Aorta (tissue), 5 donors: ENCODE measurements around the gene IL4R. TPM values are rescaled to one million over a fixed set of nuclear protein-coding genes. Genes with fewer than 3 reads are reported as not detected.
A peak's percentile ranks its signal among the peaks of the same experiment; 100 is the strongest.

ENCODE experiments used
- ATAC-seq: fragments of 200-7000 bp; cut with Tn5 transposase; one replicate; pipeline ENCODE4 v1.9.1; 2022; ENCODE audit warnings: moderate library complexity; ENCODE audit not compliant: low FRiP score
- DNase-seq, 2 donors: peaks; one replicate each; pipeline ENCODE4 v3.0.0-alpha.2; 2020
- H3K27ac ChIP-seq, 2 donors: one replicate each; pipeline ENCODE4 v1.5.1; 2013; ENCODE audit warnings: low read length in 2 of 2, mild to moderate bottlenecking in 2 of 2, moderate library complexity in 2 of 2, control low read depth in 1 of 2, inconsistent platforms in 1 of 2, low read depth in 1 of 2
- H3K27me3 ChIP-seq, 2 donors: one replicate each; pipeline ENCODE4 v1.6.1; 2013; ENCODE audit warnings: control low read depth in 1 of 2, low read length in 1 of 2, mild to moderate bottlenecking in 1 of 2, moderate library complexity in 1 of 2; ENCODE audit not compliant: insufficient read depth in 2 of 2, control insufficient read depth in 1 of 2
- H3K36me3 ChIP-seq, 2 donors: one replicate each; pipeline ENCODE4 v1.6.1; 2013; ENCODE audit warnings: control low read depth in 1 of 2, low read length in 1 of 2, mild to moderate bottlenecking in 1 of 2; ENCODE audit not compliant: insufficient read depth in 2 of 2, control insufficient read depth in 1 of 2
- H3K4me1 ChIP-seq, 2 donors: one replicate each; pipeline ENCODE4 v1.6.1; 2013; ENCODE audit warnings: low read length in 2 of 2, control low read depth in 1 of 2, mild to moderate bottlenecking in 1 of 2, moderate library complexity in 1 of 2; ENCODE audit not compliant: insufficient read depth in 2 of 2, control insufficient read depth in 1 of 2
- H3K4me3 ChIP-seq, 2 donors: one replicate each; pipeline ENCODE4 v1.5.1; 2013; ENCODE audit warnings: low read length in 2 of 2, control low read depth in 1 of 2, mild to moderate bottlenecking in 1 of 2
- H3K9me3 ChIP-seq: one replicate; pipeline ENCODE4 v1.6.1; 2013; ENCODE audit warnings: mild to moderate bottlenecking, low read length; ENCODE audit not compliant: control insufficient read depth
- WGBS, 2 donors: extraction: QIAGEN DNeasy Blood & Tissue Kit; methylation state at CpG; one replicate each; pipeline ENCODE4 v1.1.7; 2013; 5-methylcytosine and 5-hydroxymethylcytosine counted together
- intact Hi-C, 2 donors: fragments of 100-400 bp; cut with DNase I; formaldehyde crosslinking; loops; one replicate each; pipeline versions ENCODE4 v1.14.2 to v1.15.0; 2022
- polyA plus RNA-seq, 2 donors: library from polyadenylated mRNA; stranded (reverse); fragments of 200-250 nt; gene quantifications; one replicate each; pipeline ENCODE4 v1.2.3, GENCODE V29; 2013
- total RNA-seq, 2 donors: library from RNA; stranded (reverse); fragmentation: NEBNext Ultra II Directional; extraction: Animal tissue kit (Norgen Biotek cat#: 25700); gene quantifications; one replicate each; pipeline ENCODE4 v1.2.1, GENCODE V29; 2021
- donor health status: healthy with polysubstance abuse.
- donor health status: Bipolar disorder and iron deficiency.
- donor health status: DM: no; HTN: no; CAD: no.
- donor health status: DM: no; HTN: no; CAD: no.
- donor health status: DM: yes; HTN: yes; CAD: no.

IL4R gene
- total and polyA plus RNA-seq, 4 donors = 7.5 to 138 (median 71.2) TPM

DNA sequence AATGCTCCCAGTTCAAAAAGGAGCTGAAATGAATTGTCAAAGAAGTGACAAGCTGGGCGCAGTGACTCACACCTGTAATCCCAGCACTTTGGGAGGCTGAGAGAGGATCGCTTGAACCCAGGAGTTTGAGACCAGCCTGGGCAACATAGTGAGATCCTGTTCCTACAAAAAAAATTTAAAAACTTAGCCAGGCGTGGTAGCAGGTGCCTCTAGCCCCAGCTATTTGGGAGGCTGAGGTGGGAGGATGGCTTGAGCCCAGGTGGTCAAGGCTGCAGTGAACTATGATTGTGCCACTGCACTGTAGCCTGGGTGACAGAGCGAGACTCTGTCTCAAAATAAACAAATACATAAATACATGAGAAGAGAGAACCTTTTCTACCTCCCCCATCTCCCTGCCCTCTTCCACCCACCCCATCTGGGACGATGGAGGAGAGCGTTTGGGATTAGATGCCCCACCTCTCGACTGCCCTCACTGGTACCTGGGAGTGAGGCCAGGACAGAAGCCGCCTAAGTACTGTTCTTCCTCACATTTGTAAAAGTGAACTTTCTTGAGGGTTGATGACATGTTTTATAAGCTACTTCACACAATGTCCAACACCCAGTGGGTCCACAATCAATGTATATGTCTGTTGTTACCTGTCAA is 2.4 kb downstream of the IL4R start:
- intact Hi-C loops = loop anchor here in 1 of 2 donors (5.0 kb wide), 1 partner anchor 74 kb away; no protein-coding TSS in a partner anchor
- no peaks in the 10 kb centered on the region for H3K9me3 ChIP-seq
- no peaks in the 10 kb centered on the region for H3K36me3 ChIP-seq
- ATAC-seq = no peak
- DNase-seq = peak in 1 of 2 donors; percentile 33
- H3K27ac ChIP-seq = peak overlapping the region in 1 of 2 donors; percentile 21
- no peaks in the 10 kb centered on the region for H3K4me1 ChIP-seq
- WGBS, 2 donors = 70 to 73% methylated on average over 8 of the region's 8 CpGs
- no peak overlapping the region for H3K4me3 ChIP-seq
- H3K27me3 ChIP-seq = no peaks in the 10 kb centered on the region

DNA sequence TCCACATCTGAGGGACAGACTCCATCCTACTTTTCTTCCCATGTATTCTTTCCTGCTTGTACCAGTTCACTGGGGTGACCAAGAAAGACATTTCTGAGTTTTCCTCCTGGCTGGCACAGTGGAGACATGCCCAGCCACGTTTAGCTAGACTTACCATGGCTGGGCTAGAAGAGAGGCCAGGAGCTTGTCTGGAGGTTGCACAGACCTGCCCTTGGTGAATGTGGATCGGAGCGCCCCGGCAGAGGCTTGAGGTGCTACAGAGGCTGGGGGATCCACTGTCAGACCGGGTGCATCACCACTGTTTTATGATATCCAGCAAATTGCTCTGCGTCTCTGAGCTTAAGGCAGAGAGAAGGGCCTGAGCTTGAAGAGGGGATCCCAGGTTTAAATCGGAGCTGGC is 3.5 kb downstream of the IL4R start:
- Histone ChIP-seq H3K9me3 (no peaks in the 10 kb centered on the region), H3K36me3 (no peaks in the 10 kb centered on the region), H3K4me3 (no peak overlapping the region), H3K27ac (no peak overlapping the region), H3K27me3 (no peaks in the 10 kb centered on the region), H3K4me1 (no peaks in the 10 kb centered on the region)
- no peak for ATAC-seq
- WGBS, 2 donors = 58% methylated on average over 7 of the region's 7 CpGs
- DNase-seq = peak in 1 of 2 donors; percentile 48
- intact Hi-C loops = loop anchor here in 1 of 2 donors (5.0 kb wide), 1 partner anchor 75 kb away; no protein-coding TSS in a partner anchor

DNA sequence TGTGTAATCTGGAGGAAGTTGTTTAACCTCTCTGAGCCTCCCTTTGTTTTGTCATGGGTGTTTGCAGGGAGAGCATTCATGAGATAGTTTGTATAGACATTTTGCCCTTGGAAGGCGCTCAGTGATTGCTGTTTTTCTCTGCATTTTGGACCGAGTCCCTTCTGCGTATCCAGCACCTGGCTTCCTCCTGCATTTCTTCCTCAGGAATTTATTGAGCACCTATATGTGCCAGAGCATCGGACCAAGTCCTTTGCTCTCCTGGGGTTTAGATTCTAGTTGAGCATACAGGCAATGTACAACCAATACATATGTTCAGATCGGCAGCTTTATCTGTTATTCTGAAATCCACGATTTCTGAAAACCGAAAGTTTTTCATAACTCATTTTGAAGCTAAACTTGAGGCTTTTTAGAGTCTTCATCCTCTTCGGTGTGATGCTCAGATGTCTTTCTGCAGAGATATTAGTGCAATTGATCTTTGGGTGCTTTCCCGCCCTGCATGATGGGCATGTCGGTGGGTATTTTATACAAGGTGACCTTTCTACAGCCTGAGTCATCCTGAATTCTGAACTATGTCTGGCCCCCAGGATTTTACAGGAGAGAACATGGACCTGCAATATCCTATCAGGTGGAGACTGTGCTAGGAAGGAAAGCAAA is 4.1 kb downstream of the IL4R start:
- Histone ChIP-seq H3K9me3 (no peaks in the 10 kb centered on the region), H3K36me3 (no peaks in the 10 kb centered on the region), H3K4me1 (no peaks in the 10 kb centered on the region), H3K4me3 (no peak overlapping the region), H3K27ac (peak overlapping the region in 1 of 2 donors; percentile 8), H3K27me3 (no peaks in the 10 kb centered on the region)
- DNase-seq = no peak
- 91 to 94% methylated on average over 10 of the region's 10 CpGs for WGBS, 2 donors
- ATAC-seq = no peak
- intact Hi-C loops = loop anchor here in 1 of 2 donors (5.0 kb wide), 1 partner anchor 76 kb away; no protein-coding TSS in a partner anchor

DNA sequence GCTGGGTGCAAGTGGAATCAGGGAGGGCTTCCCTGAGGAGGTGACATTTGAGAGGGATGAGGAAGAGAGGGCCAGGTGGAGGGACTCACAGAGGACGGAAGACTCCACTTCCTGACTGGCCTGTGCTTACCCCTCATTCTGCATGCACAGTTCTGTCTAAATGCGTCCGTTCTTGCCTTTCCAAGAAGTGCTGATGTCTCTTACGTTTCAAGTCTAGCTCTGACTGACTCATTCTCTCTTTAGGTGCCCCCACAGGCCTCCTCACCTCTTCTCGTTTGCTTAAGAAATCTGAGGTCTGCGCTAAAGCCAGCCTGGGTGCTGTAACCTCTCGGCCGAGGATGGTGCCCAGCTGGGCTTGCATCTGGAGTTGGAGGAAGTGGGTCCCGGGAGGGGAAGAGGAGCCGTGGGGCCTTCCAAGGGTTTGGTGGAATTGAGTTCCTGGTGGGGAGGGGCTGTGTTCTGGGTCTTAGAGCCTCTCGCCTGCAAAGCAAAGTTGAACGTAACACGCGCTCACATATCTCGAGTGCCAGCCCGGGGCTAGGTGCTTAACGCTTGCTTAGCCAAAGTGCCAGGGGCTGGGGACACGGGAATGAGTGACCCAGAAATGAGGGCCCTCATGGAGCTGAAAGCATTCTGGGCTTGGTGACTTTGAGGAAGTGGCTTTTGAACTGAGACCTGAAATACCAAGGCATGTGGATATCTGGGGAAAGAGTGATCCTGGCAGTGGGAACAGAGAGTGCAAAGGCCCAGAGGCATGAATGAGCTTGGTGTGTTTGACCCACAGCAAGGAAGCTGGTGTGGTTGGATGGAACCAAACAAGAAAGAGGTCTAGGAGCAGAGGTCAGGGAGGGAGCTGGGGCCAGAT is 4.8 kb downstream of the IL4R start:
- no peak for ATAC-seq
- H3K36me3 ChIP-seq = no peaks in the 10 kb centered on the region
- peak; percentile 69 to 80 for DNase-seq
- H3K9me3 ChIP-seq = no peaks in the 10 kb centered on the region
- intact Hi-C loops = loop anchor here in 1 of 2 donors (5.0 kb wide), 1 partner anchor 76 kb away; no protein-coding TSS in a partner anchor
- H3K4me3 ChIP-seq = no peak overlapping the region
- H3K27ac ChIP-seq = peak overlapping the region in 1 of 2 donors; percentile 21
- 73 to 76% methylated on average over 18 of the region's 18 CpGs for WGBS, 2 donors
- H3K27me3 ChIP-seq = no peaks in the 10 kb centered on the region
- H3K4me1 ChIP-seq = no peaks in the 10 kb centered on the region

DNA sequence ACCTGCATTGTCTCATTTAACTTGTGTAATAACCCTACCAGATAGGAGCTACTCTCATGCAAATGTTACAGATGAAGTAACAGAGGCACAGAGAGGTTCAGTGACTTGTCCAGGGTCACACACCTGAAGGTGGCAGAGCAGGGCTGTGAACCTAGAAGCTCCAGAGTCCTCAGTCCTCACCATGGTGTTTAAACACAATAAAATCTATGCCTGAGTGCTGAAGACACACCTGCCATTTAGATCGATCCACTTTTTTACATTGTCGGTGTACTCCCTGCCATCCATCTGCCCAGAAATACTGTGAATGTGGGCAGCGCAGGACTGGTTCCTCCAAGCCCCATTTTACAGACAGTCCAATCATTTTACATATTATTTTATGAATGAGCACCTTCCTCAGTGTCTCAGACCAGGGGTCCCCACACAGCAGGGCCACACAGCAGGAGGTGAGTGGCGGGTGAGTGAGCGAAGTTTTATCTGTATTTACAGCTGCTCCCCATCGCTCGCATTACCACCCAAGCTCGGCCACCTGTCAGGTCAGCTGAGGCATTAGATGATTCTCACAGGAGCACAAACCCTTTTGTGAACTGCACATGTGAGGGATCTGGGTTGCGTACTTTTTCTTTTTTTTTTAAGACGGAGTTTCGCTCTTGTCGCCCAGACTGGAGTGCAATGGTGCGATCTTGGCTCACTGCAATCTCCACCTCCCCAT is 5.6 kb downstream of the IL4R start:
- WGBS, 2 donors = 90 to 97% methylated on average over 13 of the region's 13 CpGs
- H3K4me3 ChIP-seq = no peak overlapping the region
- no peaks in the 10 kb centered on the region for H3K36me3 ChIP-seq
- DNase-seq = no peak
- no peaks in the 10 kb centered on the region for H3K4me1 ChIP-seq
- no peak for ATAC-seq
- H3K27ac ChIP-seq = no peak overlapping the region
- intact Hi-C loops = loop anchor here in 1 of 2 donors (5.0 kb wide), 1 partner anchor 77 kb away; no protein-coding TSS in a partner anchor
- H3K9me3 ChIP-seq = no peaks in the 10 kb centered on the region
- no peaks in the 10 kb centered on the region for H3K27me3 ChIP-seq

DNA sequence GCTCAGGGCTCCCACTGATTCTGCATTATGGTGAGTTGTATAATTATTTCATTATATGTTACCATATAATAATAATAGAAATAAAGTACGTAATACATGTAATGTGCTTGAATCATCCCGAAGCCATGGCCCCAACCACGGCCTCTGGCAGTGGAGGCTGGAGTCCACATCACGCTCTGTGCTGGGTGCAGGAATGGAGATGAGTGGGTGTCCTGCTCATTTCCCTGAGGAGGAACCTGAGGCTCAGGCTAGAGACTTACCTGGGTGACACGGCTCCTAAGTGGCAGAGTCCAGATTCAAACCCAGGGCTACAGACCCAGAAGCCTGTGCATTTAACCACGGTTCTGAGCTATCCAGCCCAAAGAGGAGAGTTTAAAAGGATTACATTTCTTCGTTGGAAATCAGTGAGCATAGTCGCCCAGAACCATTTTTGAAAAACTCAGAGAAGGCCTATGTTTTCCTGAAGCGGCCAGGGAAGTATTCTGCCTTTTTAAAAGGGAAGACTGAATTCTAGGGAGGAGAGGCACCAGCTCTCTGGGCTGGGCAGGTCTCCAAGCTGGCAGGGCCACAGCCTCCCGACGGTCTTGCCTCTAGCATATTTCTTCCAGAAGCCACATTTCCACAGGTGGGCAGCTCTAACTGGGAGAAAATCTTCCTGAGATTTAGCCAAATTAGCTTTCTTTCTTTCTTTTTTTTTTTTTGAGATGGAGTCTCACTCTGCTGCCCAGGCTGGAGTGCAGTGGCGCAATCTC is 6.7 kb downstream of the IL4R start:
- Histone ChIP-seq H3K4me1 (no peaks in the 10 kb centered on the region), H3K27ac (peak overlapping the region in 1 of 2 donors; percentile 9), H3K9me3 (no peaks in the 10 kb centered on the region), H3K4me3 (no peak overlapping the region), H3K27me3 (no peaks in the 10 kb centered on the region), H3K36me3 (no peaks in the 10 kb centered on the region)
- intact Hi-C loops = no loop called here
- no peak for ATAC-seq
- 64 to 65% methylated on average over 12 of the region's 12 CpGs for WGBS, 2 donors
- peak; percentile 43 to 62 for DNase-seq

DNA sequence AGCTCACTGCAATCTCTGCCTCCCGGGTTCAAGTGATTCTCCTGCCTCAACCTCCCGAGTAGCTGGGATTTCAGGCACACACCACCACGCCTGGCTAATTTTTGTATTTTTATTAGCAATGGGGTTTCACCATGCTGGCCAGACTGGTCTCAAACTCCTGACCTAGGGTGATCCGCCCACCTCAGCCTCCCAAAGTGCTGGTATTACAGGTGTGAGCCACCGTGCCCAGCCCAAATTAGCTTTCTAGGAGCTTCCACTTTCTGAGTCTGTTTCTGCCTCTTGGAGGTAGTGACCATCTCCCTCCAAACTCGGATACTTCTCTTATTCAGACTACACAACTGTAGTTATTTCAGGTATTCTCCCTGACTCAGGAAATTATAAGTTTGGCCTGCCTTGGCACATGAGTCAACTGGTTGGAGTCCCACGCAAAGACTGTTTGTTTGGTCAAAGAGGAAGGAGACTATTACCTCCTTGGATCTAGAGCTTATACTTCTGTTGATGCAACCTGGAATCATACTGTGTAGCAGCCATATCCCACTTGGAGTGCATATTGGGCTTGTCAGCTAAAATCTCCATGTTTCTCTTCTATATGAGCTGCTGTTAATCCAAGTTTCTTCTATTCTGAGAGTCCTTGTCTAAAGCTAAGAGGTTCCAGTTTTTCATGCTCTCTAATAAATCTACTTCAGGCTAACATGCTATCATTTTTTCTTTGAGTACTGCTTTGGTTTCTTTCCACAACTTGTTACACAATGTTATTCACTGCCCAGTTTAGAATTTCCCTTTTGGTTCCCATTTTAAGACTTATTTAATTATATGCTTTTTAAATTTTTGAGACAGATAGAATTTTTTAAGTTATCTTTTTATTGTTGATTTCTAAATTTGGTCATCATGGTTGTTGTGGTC is 7.5 kb downstream of the IL4R start:
- Histone ChIP-seq H3K36me3 (no peaks in the 10 kb centered on the region), H3K9me3 (no peaks in the 10 kb centered on the region), H3K27me3 (no peaks in the 10 kb centered on the region), H3K4me3 (no peak overlapping the region), H3K4me1 (no peaks in the 10 kb centered on the region), H3K27ac (no peak overlapping the region)
- DNase-seq (peak in 1 of 2 donors; percentile 16), ATAC-seq (no peak)
- intact Hi-C loops = no loop called here
- WGBS, 2 donors = 84 to 92% methylated on average over 7 of the region's 7 CpGs
